Limb (tissue), 2 donors: ENCODE measurements around the gene MACROD1.

Experiments
- DNase-seq, 2 donors: peaks; one replicate each; pipeline ENCODE4 v3.0.0-alpha.2; 2016; ENCODE audit errors: extremely low spot score in 2 of 2

The MACROD1 gene

DNA sequence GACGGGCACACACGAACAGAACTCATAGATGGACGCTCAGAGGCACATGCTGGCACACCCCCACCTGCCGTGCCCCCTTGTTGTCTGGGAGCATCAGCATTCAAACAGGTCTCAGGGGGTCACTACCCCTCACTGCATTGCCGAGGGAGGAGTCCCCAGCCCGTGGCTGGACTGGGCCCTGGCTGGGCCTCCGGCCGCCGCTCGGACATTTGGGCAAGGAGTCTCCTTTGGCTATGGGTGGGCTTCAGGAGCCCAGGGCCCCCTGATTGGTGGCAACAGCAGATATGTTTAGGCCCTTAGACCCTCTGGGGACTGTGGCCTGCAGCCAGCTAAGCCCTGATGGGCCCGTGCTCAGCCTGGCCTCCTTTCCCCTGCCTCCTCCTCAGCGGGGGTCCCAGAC, 88.3 kb downstream of the MACROD1 start:
- DNase-seq, result no peak

- no peak for DNase-seq
These were observed 89.2 kb downstream of the MACROD1 start for GRCh38 chr11:64076758-64077157.

DNA sequence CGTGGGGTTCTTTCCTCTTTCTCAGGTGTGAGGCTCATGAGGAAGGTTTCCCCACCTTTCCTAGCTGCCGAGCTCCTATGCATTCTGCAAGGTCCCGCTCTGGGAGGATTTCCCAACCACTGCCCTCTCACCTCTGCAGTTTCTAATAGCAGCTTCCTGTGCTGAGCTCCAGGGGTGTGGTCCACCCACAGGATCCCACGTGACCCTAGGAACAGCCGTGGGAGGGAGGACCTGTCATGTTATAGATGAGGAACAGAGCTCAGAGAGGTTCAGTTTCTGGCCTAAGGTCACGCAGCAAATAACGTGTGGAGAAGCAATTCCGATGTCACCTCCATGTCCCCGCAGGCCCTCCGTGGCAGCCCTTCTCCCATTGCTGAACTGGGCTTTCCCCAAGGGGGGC, 91.7 kb downstream of the MACROD1 start:
- no peak for DNase-seq

DNA sequence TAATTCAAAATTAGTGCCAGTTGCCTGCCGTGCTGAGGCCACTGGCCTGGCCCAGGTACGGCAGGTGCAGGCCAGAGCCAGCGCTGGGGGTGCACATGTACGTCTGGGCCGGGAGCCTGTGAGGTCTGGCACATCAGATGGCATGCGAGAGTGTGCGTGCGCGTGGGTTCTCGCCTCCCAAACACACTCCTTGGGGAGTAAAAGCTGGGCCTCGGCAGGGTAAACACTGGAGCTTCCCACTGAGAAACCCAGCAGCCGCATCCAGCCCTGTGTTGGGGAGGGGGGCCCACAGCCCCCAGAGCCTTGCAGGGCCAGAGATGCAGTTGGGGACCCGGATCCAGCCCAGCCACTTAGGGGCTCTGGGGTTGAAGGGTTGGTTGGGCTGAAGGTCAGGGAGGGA, 92.4 kb downstream of the MACROD1 start:
- no peak for DNase-seq

DNA sequence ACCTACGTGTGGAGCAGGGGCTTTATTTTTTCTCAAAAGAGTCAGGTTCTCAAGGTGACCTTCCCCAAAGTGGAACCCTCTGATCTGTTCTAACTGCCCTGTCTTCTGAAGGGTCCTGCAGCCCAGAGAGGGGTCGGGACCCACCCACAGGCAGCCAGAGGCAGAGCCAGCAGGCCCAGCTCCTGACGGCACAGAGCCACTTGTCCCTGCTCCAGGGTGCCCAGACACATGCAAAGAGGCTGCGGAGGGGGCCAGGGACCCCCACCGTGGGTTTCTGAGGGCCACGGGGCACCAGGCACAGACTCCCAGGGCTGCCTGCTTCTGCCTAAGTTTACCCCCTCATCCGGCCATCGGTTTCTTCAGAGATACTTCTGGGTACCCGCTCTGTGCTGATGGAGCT, 93.0 kb downstream of the MACROD1 start:
- no peak for DNase-seq

- no peak for DNase-seq
These were observed 93.5 kb downstream of the MACROD1 start for GRCh38 chr11:64072403-64072802.

DNA sequence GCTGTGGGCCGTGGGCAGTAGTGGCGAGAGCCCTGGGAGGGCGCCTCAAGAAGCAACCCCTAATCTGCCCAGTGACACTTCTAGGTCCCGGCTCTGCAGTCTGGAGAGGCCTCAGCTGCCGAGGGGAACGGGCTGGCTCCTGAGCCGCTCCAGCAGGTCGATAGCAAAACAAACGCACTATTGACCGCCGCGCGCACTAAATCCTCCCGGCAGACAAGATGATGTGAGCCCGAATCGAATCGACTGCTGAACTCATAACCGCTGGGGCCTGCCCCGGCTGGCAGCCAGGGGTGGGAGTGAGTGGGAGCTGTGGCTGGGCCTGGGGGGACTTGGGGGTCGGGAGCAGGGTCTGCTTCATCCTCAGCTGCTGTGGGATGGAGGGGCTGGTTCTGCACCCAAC, 94.1 kb downstream of the MACROD1 start:
- DNase-seq, result peak in 1 of 2 donors; percentile 68

- peak in 1 of 2 donors; percentile 70 for DNase-seq
These were observed 95.6 kb downstream of the MACROD1 start for GRCh38 chr11:64070314-64070681.

GRCh38 chr11:64069401-64070313, 96.3 kb downstream of the MACROD1 start:
- DNase-seq, result no peak

- no peak for DNase-seq
These were observed 97.1 kb downstream of the MACROD1 start for GRCh38 chr11:64068705-64069400.

DNA sequence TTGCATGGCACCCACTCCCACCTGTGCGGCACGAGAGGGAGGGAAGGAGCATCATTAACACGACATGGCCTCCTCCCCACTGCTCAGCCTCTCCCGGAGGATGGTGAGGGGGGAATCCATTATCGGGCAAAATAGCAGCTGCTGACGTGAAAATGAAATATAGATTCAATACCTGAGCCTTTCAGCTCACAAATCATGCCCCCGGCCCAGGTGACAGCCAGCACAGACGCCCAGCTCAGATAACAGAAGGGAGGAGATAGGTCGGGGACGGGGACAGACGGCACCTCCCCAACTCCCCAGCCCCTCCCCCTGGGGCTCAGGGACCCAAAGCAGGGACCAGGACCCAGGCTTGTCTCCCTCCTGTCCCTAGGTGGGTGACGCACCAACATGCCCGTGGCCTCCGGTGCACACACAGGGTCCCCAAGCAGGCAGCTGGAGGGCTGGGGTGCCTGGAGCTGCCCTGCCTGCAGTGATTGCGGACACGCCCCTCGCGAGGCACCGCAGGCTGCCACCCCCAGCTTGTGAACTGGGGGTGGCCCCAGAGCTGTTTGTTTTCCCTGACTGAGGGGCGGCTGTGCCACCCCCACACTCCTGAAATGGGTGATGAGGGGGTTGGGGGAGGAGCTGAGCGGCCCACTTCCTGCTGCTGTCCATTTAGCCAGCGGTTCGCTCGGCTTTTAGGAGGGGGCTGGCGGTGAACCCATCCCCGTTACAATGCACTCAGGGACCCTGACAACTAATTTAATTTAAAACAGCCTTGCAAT, 98.5 kb downstream of the MACROD1 start:
- DNase-seq, result no peak

GRCh38 chr11:64065712-64066111, 100.2 kb downstream of the MACROD1 start:
- DNase-seq, result no peak

- DNase-seq, result no peak
These were observed 100.8 kb downstream of the MACROD1 start for GRCh38 chr11:64065141-64065465.

DNA sequence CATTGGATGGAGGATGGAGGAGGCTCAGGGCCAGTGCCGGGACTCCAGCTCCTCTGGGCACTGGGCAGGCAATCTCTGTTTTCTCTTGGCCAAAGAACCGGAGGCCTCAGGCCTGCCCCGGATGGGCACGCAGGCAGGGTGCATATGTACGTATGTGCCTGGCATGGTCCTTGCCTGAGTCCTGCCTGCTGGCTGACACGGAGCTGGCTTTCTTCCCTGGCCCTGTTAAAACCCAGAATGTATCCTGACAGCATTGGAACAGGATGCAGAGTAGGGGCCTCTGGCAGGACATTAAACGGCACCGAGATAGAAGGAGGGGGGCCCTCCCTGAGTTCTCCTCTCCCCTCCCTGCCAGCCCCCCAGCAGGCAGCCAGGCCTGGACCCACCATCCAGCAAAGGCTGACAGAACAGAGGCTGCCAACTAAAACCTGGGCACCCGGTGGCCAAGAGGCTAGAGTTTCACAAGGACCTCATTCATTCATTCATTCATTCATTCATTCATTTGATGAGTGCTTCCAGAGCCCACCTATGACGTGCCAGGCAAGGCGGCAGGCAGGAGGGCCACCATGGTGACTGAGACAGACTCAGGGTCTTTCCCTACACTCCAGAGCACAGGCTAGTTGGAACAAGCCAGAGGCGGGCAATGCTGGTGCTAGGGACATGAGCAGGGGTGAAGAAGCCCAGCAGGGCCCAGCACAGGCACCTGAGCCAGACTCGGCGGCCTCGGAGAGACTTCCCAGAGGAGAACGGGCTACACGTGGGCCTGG, 101.4 kb downstream of the MACROD1 start:
- no peak for DNase-seq

GRCh38 chr11:64063777-64064176, 102.1 kb downstream of the MACROD1 start:
- DNase-seq, result no peak

- DNase-seq, result no peak
These were observed 103.5 kb downstream of the MACROD1 start for GRCh38 chr11:64062185-64063039.

DNA sequence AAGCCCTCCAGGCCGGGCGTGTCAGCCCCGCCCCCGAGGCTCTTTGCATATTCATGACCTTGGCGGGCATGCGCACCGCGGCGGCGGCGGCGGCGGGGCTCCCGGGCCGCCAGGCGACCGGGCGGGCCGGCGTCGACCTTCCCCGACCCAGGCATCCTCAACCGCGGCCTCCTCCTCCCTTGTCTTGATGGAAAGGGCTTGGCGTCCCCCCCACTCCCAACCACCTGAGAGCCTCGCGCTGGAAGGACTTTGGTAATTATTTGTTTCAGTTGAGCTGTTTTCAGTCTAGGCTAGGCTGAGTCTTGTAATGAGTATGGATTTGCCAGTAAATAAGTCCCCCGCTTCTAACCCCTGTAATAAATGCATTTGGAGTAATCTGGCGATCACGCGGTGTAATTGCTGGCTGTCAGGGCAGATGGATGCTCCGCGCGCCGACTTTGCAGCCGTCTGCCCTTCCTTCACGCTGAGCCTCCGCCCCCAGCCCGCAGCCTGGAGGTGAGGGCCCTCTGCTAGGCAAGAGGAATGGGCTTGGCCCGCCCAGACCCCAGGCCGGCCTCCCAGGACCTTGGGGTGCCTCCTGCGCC, 105.0 kb downstream of the MACROD1 start:
- peak in 1 of 2 donors; percentile 70 for DNase-seq

DNA sequence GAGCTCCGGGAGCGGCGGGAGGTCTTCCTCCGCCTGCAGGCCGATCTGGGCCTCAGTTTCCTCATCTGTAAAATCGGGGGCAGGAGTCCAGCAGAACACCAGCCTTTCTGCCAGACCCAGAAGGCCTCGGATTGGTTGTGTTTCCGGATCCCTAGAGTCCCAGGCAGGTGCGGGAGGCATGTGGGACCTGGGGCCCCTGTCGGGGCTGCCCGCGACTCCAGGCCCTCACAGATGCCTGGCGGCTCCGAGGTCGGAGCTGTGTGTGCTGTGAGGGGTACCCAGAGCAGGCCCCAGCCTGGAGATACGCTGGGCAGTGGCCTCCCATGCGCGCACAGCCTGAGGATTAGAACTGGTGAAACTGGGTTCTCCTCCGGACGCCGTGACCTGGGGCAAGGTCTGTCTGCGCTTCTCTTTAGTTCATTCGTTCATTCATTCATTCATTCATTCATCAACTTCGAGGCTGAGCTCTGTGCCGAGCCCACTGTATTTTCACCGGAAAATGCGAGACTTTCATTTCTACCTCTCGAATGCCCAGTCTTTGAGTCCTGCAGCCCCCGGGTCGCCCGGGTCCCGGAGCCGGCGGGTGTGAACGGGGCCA, 105.6 kb downstream of the MACROD1 start:
- DNase-seq, result no peak

GRCh38 chr11:64059339-64060140, 106.4 kb downstream of the MACROD1 start:
- DNase-seq, result no peak
